Endothelial cell of hepatic sinusoid (primary cell): ENCODE results near the gene KAT6B.

Experiments used
- in situ Hi-C: cut with HindIII; loops from 2 replicates; pipeline ENCODE4 v1.10.0; 2017; ENCODE audit warnings: low sequenced_read_pairs

The KAT6B gene

DNA sequence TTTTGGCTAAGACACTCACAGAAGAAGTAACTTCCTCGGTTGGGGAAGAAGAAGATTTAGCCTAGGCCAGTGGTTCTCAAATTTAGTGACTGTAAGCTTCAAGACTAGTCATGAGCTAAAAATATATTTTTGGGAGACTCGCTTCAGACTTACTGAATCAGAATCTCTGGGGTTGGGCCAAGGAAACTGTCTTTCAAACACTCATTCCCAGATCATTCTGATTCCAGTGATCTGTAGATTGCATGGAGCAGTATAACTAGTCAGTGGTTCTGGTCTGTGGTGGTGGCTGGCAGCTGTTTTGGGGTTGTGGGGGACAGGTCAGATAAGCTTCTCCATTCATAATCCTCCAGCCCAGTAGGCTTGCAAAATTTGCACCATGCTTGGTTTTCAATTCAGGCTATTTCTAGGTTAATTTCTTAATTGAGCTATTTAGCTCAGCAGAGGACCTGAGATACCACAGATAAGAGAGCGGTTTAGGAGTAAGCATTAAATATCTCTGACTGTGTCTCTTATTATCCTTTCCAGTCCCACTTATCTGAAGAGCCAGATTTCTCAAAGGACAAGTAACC lies 3.8 kb upstream of the KAT6B start:
- in situ Hi-C loops: no loop called here

DNA sequence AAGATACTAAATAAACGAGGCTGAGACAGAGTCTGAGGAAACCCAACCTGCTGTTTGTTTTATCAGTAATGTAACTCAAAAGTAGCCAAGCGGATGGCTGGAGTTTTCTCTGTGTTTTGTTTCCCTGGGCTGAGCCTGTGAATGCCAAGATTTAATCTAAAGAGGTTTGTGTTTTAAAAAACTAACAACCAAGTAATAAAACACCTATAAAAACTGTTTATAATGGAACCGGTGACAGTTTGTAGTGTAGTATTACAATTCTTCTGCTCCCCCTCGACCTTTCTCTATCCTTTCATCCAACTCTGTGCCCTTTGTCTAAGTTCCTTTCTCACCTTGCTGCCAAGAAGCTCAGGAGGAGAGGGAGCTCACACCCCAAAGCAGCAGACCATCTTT lies 2.6 kb upstream of the KAT6B start:
- in situ Hi-C loops: no loop called here

DNA sequence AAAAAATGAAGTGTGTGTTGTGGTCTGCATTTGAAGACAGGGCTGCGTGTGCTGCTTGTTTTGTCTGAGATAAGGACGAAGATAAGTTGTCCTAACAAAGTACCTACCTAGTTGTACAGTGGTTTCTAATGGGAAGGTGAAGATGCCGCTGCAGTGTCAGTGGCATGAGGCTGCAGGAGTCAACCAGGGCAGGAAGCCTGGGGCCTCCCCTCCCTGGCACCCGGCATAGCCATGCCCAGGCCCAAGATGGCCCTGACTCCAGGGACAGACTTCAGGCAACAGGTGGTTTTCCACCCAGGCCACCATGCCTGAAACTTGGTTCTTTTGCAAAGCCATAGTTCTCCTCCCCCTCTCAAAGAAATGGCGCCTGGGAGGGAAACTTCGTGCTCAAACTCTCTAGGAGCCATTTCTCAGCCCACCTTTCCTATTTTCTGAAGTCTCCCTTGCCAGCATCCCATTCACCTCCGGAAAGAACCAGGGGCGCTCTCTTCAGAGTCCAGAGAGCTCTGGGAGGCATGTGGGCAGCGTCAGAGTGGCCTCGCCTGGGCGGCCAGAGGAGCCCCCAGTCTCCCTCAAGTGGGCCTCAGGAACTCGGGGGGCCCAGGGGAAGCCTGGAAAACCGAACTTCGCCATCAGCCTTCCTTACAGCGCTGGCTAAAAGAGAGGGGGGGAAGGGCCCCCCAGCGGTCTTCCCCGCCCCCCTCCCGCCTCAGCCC lies 2.1 kb upstream of the KAT6B start:
- in situ Hi-C loops: no loop called here

DNA sequence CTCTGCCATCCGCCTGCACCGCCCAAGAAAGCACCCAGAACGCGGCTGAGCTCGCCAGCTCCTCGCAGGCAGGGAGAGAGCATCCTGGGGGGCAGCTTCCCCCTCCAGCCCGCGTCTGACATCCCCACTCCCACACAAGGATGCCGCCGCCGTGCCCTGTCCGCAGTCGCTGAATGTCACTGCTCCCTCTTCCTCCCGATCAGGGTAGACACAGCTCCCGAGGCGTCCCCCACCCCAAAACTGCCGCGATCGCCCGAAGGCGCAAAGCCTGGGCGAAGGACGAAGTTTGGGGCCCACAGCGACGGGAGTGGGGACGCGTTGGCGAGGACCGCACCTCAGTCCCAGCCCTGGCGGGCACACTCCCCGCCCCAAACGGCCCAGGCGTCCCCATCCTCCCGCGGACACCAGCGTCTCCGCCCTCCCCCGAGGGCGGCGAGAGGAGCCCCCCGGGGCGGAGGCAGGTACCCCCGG lies 1.5 kb upstream of the KAT6B start:
- in situ Hi-C loops: no loop called here

DNA sequence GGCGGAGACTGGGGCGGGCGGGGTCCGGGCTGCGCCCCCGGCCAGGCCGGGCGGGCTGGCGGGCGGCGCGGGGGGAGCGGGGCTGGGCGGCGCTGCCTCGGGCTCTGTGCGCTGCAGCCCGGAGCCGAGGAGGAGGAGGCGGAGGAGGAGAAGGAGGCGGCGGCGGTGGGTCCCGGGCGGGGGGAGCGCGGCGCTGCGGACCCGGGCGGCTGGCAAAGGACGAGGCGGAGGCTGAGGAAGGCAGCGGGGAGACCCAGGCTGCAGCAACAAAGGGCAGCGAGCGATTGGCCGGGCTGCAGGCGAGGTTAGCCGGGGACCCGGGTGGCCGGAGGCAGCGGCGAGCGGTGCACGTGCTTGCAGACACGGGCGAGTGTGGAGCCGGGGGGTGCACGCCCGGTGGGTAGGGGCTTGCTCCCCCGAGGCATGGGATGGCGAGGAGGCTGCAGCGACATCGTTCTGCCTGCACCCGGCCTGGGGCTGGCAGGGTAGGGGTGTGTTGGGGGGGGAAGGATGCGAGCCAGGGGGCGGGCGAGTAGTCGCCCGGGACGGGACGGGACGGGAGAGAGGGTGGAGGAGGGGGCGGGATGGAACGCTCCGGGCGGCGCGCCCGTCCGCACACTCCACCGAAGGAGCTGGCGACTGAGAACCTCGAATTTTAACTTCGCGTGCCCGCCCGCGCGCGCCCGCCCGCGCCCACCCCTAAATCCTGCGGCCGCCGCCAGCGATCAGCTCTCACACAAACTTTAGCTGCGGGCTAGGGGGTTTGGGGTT lies 844 bp upstream of the KAT6B start:
- in situ Hi-C loops: no loop called here

DNA sequence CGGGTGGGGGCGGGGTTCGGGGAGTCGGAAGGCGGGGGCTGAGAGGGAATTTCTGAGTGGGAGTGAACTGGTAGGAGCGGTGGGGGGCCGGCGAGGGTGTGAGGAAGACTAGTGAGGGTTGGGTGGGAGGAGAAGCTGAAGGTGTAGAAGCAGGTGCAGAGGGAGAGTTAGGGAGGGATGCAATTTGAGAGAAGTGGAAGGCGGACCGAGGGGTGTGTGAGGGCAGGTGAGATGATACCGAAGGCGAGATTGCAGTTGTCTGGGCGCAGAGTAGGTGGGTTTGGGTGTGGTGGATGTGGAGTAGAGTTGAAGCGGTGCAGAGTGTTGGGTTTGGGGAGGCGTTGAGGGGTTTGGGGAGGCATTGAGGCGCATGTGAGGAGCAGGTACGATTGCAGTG lies 643 bp downstream of the KAT6B start:
- in situ Hi-C loops: no loop called here

DNA sequence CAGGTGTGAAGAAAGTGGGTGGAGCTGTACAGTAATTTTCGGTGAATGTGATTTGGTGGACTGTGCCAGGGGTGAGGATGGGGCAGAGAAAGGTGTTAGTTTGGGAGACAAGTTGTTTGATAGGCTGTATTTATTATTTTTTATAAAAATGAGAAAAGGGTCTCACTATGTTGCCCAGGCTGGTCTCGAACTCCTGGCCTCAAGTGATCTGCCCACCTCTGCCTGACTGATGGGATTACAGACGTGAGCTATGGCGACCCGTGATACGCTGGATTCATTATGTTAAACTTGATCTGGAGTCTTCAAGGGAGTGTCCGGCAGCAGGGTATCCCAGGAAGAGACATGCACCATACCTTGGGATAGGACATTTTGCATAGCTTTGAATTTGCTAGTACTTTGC lies 1.3 kb downstream of the KAT6B start:
- in situ Hi-C loops: no loop called here

DNA sequence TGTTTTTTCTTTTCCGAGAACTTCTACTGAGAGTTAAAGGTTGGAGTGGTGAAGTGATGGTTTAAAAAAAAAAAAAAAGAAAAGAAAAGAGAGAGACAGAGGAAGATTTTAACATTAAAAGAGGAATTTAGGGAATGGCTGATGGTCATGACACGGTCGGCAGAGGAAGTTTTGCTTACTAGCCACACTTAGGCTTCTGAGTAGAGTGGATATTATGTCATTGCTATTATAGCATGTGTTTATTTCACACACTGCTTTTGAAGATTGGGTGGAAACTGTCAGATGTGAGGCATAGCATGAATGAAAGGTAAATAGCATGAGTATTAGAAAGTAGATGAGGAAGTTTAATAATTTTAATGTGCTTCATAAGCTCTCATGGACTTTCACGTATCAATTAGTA lies 2.5 kb downstream of the KAT6B start:
- in situ Hi-C loops: no loop called here

DNA sequence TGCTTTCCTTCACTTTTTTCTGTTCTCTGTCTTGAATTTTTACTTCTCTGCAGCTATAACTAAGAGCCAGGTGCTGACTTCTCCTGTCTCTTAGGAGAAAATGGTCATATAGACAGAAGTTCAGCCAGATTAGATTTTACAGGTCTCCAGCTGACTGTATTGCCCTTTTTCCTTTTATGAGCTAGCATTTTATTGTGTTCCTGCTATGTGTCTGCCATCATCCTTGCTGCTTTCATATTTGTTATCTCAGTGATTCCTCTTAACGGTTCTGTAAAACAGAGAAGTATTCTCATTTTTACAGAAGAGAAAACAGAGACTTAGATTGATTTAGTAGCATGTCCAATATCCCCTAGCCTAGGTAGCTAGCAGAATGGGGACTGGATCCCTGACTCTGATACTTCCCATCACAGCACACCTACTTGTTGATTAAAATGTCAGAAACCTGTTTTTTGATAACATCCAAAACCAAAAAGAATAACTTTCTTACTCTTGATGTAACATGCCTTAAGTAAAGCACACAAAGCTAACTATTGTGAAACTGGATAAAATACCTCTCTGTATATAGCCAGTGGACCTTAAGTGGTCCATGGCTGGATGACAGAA lies 5.2 kb downstream of the KAT6B start:
- in situ Hi-C loops: no loop called here

DNA sequence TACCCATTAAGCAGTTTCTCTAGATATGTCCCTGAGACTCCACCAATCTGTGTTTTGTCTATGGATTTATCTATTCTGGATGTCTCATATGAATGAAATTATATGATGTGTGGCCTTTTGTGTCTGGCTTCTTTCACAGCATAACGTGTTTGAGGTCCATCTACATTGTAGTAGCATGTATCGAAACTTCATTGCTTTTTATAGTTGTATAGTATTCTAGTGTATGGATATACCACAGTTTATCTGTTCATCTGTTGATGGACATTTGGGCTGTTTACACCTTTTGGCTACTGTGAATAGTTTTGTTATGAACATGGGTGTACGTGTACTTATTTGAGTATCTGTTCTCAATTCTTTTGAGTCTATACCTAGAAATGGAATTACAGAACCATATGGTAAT lies 9.6 kb downstream of the KAT6B start:
- in situ Hi-C loops: no loop called here

DNA sequence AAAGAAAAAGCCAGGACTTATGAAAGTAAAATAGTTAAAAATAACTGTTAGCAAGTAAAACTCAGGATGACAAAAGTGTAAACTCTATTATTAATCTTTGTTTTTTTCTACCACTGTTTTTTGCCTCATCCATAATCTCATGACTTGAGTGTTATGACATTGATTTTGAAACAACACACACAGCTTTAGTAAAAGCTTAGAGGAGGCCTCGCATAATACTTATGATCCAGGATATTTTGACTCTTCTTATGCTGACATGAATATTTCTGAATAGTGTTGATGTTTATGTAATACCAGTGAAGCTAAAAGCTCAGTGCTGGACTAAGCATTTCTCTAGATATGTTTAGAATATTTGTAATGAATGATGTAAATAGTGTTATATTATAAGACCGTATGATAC lies 10.5 kb downstream of the KAT6B start:
- in situ Hi-C loops: no loop called here

DNA sequence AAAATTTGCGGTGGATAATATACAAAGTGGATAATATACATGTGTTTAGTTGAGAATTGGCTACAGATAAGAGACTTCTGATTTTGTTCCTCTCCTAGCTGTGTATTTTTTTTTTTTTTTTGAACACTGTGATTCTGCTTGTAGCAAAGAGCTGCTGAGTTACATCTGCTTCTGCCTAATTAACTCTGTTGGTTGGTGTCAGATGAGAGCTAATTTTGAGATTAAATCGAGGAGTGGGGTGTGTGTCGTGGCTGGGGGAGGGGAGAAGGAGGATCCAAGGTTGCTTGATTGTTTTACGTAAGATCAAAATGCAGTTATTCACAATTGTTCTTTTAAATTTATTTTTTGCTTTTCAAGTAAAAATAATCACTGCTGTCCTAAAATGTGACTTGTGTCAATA lies 11.3 kb downstream of the KAT6B start:
- in situ Hi-C loops: no loop called here

DNA sequence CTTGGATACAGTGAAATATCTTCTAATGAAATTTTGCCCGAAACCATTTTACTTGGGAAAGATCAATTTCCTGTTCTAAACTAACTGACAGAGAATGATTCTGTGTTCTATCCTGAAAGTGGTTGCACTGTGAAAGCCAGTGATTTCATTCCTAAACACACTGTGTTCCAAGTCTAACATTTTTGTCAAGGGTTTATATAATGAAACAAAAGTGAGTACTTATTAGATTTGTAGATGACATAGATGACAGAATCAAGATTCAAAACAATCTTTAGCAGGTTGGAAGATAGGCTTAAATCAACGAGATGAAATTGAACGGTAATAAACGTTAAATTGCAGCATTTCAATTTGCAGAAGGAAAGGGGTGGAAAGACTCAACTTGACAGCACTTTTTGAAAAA lies 13.3 kb downstream of the KAT6B start:
- in situ Hi-C loops: loop anchor here (5.0 to 10.0 kb wide), 2 partner anchors 105 to 172 kb away; no protein-coding TSS in a partner anchor

DNA sequence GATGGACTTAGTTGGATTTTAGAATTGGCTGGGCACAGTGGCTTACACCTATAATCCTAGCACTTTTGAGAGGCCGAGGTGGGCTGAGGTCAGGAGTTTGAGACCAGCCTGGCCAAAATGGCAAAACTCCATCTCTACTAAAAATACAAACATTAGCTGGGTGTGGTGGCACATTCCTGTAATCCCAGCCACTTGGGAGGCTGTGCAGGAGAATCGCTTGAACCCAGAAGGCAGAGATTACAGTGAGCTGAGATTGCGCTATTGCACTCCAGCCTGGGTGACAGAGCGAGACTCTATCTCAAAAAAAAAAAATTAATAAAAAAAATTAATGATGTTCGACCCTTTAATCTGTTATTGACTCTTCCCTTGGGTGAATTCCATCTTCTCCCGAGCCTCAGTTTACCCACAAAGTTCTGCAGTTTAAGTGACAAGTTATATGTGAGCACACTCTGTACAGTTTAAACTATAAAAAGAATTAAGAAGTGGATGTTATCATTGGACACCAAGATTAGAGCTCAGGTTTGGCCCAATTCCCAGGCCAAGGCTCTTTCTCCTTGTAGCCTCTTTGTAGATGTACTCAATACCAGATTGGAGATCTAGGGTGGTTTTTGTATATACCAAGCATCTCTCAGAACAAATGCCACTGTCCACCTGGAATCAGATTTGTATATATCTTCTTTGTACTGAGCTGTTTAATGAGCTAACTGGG lies 15.0 kb downstream of the KAT6B start:
- in situ Hi-C loops: loop anchor here (5.0 to 10.0 kb wide), 2 partner anchors 107 to 174 kb away; no protein-coding TSS in a partner anchor

DNA sequence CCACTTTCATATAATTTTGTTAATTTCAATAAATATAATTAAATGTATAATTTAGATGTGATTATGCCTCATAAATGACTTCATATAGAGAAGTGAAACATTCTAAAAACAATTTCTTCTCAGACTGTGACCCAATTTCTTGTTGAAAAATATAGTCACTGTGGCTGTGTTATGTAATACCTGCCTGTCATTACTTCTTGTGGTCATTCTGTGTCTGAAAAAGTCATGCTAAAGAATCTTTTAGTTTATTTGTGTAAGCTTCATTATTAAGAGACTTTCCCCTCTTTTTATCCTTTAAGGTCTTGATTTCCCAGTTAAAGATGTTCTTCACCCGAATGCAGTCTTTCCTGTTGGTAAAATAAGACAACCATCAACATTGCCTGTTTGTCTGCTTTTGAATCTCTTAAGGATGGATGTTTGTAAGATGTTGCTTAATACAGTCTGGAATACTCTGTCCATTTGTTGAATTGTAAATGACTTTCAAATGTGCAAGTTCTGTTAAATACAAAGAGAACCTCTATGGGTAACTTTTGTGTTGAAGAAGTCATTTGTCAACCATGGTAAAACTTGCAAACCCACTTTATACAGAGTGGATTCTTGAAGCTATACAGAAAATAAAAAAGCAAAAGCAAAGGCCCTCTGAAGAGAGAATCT lies 16.0 kb downstream of the KAT6B start:
- in situ Hi-C loops: loop anchor here (5.0 to 10.0 kb wide), 2 partner anchors 108 to 175 kb away; no protein-coding TSS in a partner anchor

DNA sequence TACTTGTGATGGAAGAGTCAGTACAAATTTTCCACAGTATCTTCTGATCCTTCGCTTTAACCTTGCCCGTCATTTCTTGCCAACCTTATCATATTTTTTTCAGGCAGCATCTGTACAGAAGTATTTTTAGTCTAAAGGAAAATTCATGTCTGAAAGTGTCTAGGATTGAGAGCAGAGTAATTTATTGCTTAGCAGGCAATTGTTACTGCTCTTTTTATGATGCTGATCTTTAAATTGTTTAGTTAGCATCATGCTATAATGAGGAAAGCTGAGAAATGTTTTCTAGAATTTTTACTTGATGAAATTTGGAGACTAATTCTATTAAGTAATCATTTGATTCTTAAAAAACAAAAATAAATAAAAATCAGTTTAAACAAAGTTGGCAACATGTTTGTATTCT lies 20.6 kb downstream of the KAT6B start:
- in situ Hi-C loops: loop anchor here (5.0 to 10.0 kb wide), 2 partner anchors 95 to 112 kb away; no protein-coding TSS in a partner anchor

DNA sequence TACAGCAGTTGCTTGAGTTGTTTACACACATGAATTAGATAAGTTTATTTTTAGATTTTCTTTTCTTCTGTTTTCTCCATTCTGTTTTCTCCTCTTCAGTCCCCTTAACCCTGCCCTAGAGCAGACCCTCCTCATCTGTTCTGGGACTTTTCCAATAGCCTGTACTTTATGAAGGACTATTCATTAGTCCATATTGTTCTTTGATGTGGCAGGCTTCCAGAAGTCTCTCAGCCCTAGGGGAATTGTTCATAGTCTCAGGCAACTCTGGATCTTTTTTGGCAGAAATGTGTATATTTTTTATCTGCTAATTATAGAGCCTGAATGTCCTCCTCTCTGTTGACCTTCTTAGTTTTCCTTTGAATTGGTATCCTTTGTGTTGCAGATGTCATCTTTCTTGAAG lies 25.4 kb downstream of the KAT6B start:
- in situ Hi-C loops: no loop called here

DNA sequence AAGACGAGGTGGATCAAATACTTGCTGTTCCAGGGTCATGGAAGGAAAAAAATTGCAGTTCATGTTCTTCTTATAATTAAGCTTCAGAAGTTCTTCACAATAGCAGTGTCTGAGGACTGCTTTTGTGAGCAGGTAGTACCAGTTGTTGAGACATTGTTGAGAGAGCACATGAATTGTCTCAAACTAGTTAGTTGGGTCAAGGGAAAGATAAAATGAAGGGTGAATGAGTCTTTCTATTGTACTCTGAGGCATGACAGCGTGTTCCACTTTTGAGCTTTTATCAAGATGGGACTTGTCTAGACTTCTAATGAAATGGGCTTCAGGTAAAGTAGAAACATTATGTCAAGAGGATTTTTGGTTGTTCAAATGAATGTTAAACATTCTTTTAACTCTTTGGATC lies 26.0 kb downstream of the KAT6B start:
- in situ Hi-C loops: no loop called here

DNA sequence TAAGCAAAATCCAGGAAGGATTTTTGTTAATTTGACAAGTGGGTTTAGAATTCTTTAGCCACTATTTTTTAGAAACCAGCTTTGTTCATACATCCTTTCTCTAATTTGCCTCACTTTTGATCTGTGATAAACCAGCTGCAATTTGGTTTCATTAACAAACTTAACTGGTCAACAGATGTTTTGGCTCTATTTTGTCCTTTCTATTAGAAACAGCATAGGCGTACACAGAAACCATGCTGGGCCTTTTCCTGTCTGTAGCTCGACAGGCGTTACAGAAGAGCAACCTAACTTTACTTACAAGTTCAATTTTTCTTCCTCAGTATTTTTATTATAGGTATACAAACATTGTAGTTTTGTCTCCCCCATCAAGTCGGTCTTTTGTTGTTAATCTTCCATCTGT lies 28.2 kb downstream of the KAT6B start:
- in situ Hi-C loops: no loop called here

DNA sequence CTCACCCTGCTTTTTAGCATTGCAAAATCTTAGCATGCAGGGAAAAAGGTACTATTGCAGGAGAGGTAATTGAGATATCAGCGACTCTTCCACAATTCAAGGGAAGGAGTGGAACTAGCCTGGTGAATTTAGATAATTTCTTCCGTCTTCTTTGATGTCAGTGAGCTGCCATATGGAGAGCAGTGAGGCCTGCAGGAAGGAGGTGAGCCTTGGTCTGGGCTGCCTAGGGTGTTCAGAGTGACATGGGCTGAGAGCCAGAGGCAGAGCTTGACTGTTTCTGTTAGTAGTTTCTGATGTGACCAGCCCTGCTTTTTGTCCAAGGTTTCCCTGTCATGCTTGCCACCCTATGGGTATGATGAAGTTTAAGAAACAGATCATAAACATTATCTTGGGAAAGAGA lies 28.6 kb downstream of the KAT6B start:
- in situ Hi-C loops: no loop called here
